GM19372 (cell line): ENCODE data around the gene AFF1.
"Not testable (repeated sequence)": the region's sequence is repeated elsewhere in the genome, so short reads cannot be mapped to it uniquely, and the experiment has no call there.

Experiments
- ATAC-seq: cut with Tn5 transposase; IDR thresholded peaks from one replicate; pipeline ENCODE4 v1.9.1; 2021; ENCODE audit warnings: mild to moderate bottlenecking, low read depth, moderate library complexity; ENCODE audit not compliant: unreplicated experiment

AFF1 gene

GRCh38 chr4:86976801-86977485 lies 42.1 kb downstream of the AFF1 start:
- no peak for ATAC-seq

- ATAC-seq, result peak; percentile 64
Measured at GRCh38 chr4:86977621-86978184, 42.9 kb downstream of the AFF1 start.

DNA sequence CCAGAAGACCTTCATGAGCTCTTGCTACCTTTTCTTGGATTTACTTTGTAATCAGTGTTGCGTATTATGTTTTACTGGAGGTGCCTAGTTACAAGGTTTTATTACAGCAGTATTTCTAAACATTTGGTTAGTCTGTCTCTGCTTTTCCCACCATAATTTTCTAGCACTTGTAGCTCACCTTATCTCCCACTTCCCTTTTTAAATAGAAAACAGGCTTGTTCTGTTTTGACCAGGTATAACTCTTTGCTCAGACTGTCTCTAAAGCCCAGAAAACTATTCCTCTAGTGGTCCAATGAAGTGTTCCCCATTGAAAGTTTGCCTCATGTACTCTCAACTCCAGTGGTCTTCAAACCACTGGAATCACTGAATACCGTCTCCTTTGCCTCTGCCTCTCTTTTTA lies 43.9 kb downstream of the AFF1 start:
- no peak for ATAC-seq

GRCh38 chr4:86980230-86980629 lies 45.4 kb downstream of the AFF1 start:
- ATAC-seq, result no peak

GRCh38 chr4:86981789-86982188 lies 47.0 kb downstream of the AFF1 start:
- no peak for ATAC-seq

GRCh38 chr4:86985852-86986251 lies 51.0 kb downstream of the AFF1 start:
- not testable (repeated sequence) for ATAC-seq

- ATAC-seq, result not testable (repeated sequence)
Measured at GRCh38 chr4:86989658-86990057, 54.8 kb downstream of the AFF1 start.

- no peak for ATAC-seq
Measured at GRCh38 chr4:86990510-86990909, 55.7 kb downstream of the AFF1 start.

DNA sequence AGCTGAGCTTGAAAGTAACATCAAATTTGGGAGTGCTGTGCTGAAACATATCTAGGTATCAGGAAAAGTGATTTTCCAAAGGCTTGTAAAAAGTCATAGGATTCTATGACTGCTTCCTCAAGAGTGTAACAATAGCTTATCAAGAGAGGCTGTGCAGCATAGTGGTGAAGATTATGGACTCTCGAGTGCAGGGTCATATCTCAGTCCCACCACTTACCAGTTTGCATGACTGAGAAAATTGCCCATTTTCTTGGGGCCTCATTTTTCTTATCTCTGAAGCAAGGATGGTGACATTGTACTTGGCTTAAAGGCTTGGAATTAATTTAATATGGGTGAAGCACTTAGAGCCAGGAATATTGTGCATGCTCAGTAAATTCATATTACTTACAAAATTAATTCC lies 57.2 kb downstream of the AFF1 start:
- no peak for ATAC-seq

DNA sequence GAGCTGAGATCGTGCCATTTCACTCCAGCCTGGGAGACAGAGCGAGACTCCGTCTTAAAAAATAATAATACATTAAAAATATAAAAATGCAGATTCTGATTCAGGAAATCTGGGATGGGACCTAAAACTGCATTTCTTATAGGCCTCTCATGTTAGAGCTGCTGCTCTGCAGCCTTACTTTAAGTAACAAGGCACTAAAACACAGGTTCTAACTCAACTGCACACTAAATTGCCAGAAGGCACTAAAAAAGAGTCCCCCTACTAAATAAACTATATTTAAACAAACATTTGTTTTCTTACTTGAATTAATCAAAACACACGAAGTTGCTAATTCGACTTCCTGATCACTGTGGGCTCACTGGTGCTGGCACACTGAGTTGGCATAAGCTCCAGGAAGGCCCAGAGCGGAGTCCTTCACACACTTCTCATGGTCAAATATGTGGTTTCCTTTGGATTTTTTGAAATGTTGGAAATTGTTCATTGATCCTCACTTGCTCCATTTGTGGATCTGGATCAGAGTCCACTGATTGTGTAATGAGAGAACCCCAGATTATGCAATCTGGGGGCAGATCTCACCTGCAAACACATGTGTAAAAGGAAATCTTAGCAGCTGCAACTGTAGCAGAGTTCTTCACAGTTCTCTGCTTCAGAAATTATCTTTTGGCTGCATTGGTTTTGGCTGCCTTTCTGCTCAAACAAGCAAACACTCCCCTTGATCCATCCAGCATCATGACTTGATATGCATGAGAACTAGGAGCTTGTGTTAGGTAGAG lies 59.3 kb downstream of the AFF1 start:
- ATAC-seq, result no peak

DNA sequence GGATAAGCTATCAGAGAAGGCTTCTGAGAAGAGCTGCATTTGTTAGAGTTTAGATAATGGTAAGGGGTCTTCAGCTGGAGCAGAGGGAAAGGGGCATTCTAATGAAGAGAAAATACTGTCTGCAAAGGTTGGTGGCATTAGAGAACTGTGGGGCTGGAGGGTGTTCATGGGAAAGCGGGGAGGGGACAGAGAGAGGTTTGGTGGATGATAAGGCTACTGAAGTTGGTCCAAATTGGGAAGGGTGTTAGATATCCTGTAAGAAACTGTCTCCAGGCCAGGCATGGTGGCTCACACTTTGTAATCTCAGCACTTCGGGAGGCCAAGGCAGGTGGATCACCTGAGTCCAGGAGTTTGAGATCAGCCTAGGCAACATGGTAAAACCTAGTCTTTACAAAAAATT lies 59.9 kb downstream of the AFF1 start:
- ATAC-seq, result no peak

GRCh38 chr4:86996510-86996909 lies 61.7 kb downstream of the AFF1 start:
- ATAC-seq, result not testable (repeated sequence)

- ATAC-seq, result no peak
Measured at GRCh38 chr4:86999136-86999643, 64.4 kb downstream of the AFF1 start.

DNA sequence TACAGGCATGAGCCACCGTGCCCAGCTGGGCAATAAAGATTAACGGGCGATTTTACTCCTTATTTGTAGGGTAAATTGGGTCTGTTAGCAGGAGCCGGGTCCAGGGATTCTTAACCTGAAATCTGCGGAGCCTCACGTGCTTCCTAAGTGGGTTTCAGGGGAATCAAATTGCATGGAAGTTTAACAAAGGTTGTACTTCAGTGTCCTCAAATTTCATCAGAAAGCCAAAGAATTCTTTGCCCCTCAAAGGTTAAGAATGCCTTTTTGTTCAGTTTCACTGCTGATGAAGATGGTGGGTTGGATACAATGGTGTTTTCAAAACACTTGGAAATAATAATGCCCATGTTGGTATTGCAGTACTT lies 67.9 kb downstream of the AFF1 start:
- ATAC-seq, result no peak

- ATAC-seq, result no peak
Measured at GRCh38 chr4:87003266-87003665, 68.5 kb downstream of the AFF1 start.

- ATAC-seq, result no peak
Measured at GRCh38 chr4:87005369-87005689, 70.5 kb downstream of the AFF1 start.

DNA sequence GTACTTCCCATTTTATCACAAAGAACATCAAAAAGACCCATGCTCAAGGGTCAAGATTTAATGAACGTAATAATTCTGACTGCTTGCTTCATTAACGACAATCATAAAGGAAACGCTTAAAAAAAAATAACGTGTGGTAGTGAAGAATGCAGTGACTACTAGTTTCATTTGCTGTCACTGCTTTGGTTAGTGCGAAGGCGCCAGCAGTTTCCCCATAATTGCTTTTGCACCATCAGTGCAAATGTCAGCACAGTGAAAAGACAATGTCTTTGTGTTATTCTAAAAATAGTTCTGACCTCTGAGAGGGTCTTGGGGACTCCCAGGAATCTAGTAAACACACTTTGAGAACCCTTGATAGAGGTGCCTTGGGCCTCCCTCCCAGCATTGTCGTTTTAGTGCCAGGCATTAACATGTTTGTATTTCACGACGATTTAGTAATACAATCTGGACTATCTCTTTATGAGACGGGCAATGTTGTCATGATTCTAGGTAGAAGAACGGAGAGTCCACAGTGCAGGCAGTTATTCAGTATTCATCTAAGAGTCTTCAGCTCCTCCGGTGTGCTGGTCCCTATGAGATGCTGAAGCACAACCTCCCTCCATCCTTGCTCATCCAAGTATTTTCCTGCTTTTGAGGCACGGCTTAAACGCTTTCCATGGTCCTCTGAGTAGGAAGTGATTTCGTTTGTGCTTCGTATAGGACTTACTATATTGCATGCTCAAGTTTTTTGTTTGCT lies 71.0 kb downstream of the AFF1 start:
- ATAC-seq, result peak; percentile 18

DNA sequence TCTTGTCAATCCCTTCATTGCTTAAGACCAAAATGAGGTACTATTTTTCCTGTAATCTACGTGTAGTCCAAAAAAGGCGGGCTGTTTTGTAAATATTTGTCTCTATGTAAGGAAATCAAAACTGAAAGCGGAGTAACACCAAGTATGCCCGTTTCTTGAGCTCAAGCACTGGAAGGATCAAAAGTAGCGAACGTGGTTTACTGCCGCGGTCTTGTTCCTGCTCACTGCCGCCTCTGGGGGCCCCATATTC lies 71.5 kb downstream of the AFF1 start:
- peak; percentile 49 for ATAC-seq

- ATAC-seq, result peak; percentile 64
Measured at GRCh38 chr4:87006676-87007527, 72.1 kb downstream of the AFF1 start.
